ENCODE measurements around the gene LTBP3.

DNA sequence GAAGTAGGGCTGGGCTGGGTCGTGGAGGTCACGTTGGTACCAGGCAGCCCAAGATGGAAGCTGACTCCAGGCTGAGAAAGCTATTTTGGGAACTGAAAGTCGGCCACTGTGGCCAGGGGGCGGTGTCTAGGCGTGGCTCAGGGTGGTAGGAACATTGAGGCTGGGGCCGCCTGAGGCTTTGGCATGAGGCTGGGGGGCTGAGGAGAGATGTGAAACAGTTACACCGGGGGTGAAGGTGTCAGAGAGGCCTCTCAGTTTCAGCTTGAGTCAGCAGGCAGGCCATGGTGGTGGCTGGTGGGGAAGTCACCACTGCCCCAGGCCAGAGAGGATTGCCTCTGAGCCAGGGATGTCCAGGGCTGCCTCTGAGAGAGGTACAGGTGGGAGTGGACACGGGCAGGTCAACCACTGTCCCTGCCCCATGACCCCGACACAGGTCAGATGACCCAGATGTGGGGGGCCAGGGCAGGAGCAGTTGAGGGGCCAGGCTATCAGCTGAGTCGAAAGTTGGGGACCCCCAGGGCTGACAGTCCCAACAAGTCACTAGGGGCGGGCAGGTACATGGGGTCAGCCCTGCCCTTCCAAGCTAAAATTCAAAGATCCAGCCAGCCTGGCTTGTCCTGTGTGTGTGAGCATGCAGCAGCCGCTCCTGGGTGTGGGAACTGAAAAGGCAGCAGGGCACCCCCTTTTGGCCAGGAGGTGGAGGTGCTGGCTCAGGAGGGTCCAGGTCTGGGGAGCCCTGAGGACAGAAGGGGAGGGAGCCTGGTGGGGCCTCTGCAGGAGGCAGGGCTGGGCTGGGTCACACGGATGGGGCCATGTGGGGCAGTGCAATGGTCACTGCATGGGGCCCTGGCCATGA lies 30.3 kb upstream of the LTBP3 start:
- TF ChIP-seq, protein P1, sequence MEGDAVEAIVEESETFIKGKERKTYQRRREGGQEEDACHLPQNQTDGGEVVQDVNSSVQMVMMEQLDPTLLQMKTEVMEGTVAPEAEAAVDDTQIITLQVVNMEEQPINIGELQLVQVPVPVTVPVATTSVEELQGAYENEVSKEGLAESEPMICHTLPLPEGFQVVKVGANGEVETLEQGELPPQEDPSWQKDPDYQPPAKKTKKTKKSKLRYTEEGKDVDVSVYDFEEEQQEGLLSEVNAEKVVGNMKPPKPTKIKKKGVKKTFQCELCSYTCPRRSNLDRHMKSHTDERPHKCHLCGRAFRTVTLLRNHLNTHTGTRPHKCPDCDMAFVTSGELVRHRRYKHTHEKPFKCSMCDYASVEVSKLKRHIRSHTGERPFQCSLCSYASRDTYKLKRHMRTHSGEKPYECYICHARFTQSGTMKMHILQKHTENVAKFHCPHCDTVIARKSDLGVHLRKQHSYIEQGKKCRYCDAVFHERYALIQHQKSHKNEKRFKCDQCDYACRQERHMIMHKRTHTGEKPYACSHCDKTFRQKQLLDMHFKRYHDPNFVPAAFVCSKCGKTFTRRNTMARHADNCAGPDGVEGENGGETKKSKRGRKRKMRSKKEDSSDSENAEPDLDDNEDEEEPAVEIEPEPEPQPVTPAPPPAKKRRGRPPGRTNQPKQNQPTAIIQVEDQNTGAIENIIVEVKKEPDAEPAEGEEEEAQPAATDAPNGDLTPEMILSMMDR (IDR thresholded peaks at IDR 0.05) = peak; percentile 45 to 75 (median 69)
- TF ChIP-seq POLR2A (IDR thresholded peaks at IDR 0.05) = no peak
